HEK293 (cell line): ENCODE measurements around the gene FXYD1.

Source experiments
- CTCF ChIA-PET: fragments of 350-600 bp; formaldehyde crosslinking; extraction: SDS; loops from one replicate; lab custom pipeline; 2021; ENCODE audit warnings: antibody characterized with exemption; lab: Yijun Ruan, JAX
- POLR2A ChIA-PET: fragments of 300-600 bp; formaldehyde crosslinking; extraction: SDS; loops from one replicate; lab custom pipeline; 2020; ENCODE audit warnings: antibody characterized with exemption, inconsistent platforms; lab: Yijun Ruan, JAX
- H3K27ac ChIP-seq: fragments of 200-500 bp; sonication (Bioruptor generic); 2 replicates; pipeline ENCODE4 v1.5.1; 2014; ENCODE audit warnings: low read depth, low read length, control low read depth, inconsistent platforms; ENCODE audit errors: extremely low read depth
- H3K36me3 ChIP-seq, 2 experiments: fragments of 200-500 bp in 1 of 2; sonication (Bioruptor generic) in 1 of 2; 1 replicate in 1 of 2; 2 replicates in 1 of 2; pipeline ENCODE4 v1.5.1; 2014 to 2017; ENCODE audit warnings: inconsistent platforms in 2 of 2, low read length in 2 of 2; ENCODE audit not compliant: control insufficient read depth in 2 of 2, insufficient read depth in 1 of 2
- H3K4me1 ChIP-seq: fragments of 200-500 bp; sonication (Bioruptor generic); 2 replicates; pipeline ENCODE4 v1.5.1; 2014; ENCODE audit warnings: mild to moderate bottlenecking, low read length, inconsistent platforms; ENCODE audit not compliant: control insufficient read depth, insufficient read depth
- H3K4me3 ChIP-seq: 2 replicates; pipeline ENCODE4 v1.5.1; 2011; ENCODE audit warnings: low read depth, mild to moderate bottlenecking, control low read depth, low read length, moderate library complexity
- H3K9me3 ChIP-seq: fragments of 200-500 bp; sonication (Bioruptor generic); 2 replicates; pipeline ENCODE4 v1.5.1; 2014; ENCODE audit warnings: low read depth, low read length, inconsistent platforms; ENCODE audit not compliant: control insufficient read depth, insufficient read depth
- BCL11B ChIP-seq: fragments of 450-650 bp; formaldehyde crosslinking; IDR thresholded peaks from 2 replicates; pipeline ENCODE4 v1.5.1; 2016; ENCODE audit warnings: low read depth, missing biosample characterization, missing genetic modification characterization
- BCL6B ChIP-seq: fragments of 450-650 bp; formaldehyde crosslinking; IDR thresholded peaks from 2 replicates; pipeline ENCODE4 v1.5.1; 2017; ENCODE audit warnings: missing biosample characterization, missing genetic modification characterization
- PRDM2 ChIP-seq: fragments of 450-650 bp; formaldehyde crosslinking; IDR thresholded peaks from 2 replicates; pipeline ENCODE4 v1.5.1; 2016; ENCODE audit warnings: missing biosample characterization, missing genetic modification characterization, borderline replicate concordance
- ZBTB11 ChIP-seq: fragments of 450-650 bp; formaldehyde crosslinking; conservative IDR thresholded peaks from 2 replicates; pipeline ENCODE4 v1.5.1; 2016; ENCODE audit warnings: low read depth, missing biosample characterization, missing genetic modification characterization
- ZFP41 ChIP-seq: fragments of 450-650 bp; formaldehyde crosslinking; IDR thresholded peaks from 2 replicates; pipeline ENCODE4 v1.5.1; 2016; ENCODE audit warnings: missing biosample characterization, missing genetic modification characterization, borderline replicate concordance
- ZNF133 ChIP-seq: fragments of 450-650 bp; formaldehyde crosslinking; IDR thresholded peaks from 2 replicates; pipeline ENCODE4 v1.5.1; 2016; ENCODE audit warnings: missing biosample characterization, missing genetic modification characterization
- ZNF221 ChIP-seq: fragments of 450-650 bp; formaldehyde crosslinking; IDR thresholded peaks from 2 replicates; pipeline ENCODE4 v1.5.1; 2017; ENCODE audit warnings: missing biosample characterization, missing genetic modification characterization, borderline replicate concordance
- ZNF23 ChIP-seq: fragments of 450-650 bp; formaldehyde crosslinking; IDR thresholded peaks from 2 replicates; pipeline ENCODE4 v1.5.1; 2016; ENCODE audit warnings: missing biosample characterization, missing genetic modification characterization, borderline replicate concordance
- ZNF335 ChIP-seq: fragments of 450-650 bp; formaldehyde crosslinking; conservative IDR thresholded peaks from 2 replicates; pipeline ENCODE4 v1.5.1; 2016; ENCODE audit warnings: missing biosample characterization, missing genetic modification characterization
- ZNF354C ChIP-seq: fragments of 450-650 bp; formaldehyde crosslinking; IDR thresholded peaks from 2 replicates; pipeline ENCODE4 v1.5.1; 2016; ENCODE audit warnings: missing biosample characterization, missing genetic modification characterization, low read depth, borderline replicate concordance
- ZNF404 ChIP-seq: fragments of 450-650 bp; formaldehyde crosslinking; IDR thresholded peaks from 2 replicates; pipeline ENCODE4 v1.5.1; 2017; ENCODE audit warnings: missing biosample characterization, missing genetic modification characterization
- ZNF621 ChIP-seq: fragments of 450-650 bp; formaldehyde crosslinking; IDR thresholded peaks from 2 replicates; pipeline ENCODE4 v1.5.1; 2017; ENCODE audit warnings: missing biosample characterization, missing genetic modification characterization
- ZNF623 ChIP-seq: fragments of 450-650 bp; formaldehyde crosslinking; IDR thresholded peaks from 2 replicates; pipeline ENCODE4 v1.5.1; 2016; ENCODE audit warnings: missing biosample characterization, missing genetic modification characterization
- ZNF677 ChIP-seq: fragments of 450-650 bp; IDR thresholded peaks from 2 replicates; pipeline ENCODE4 v1.5.0; 2018; ENCODE audit warnings: missing biosample characterization, mild to moderate bottlenecking, missing genetic modification characterization, moderate library complexity

FXYD1 gene

GRCh38 chr19:35117116-35117515 lies 21.5 kb upstream of the FXYD1 start:
- peaks cover 2% of the 10 kb centered on the region; the same call in 1 of the 2 replicates for H3K4me1 ChIP-seq
- H3K36me3 ChIP-seq, result no peaks in the 10 kb centered on the region; a peak in 1 of 3 replicates
- ChIA-PET POLR2A (interaction anchor here (1.0 kb wide), 1 partner anchor 20 kb away, joined by 3 read pairs; no protein-coding TSS in a partner anchor), CTCF (interaction anchor here (0.6 to 6.9 kb wide), 14 partner anchors 10 to 360 kb away, joined by 3 to 101 read pairs (median 4); partner anchors contain the start of genes FXYD7 and LGI4)
- no peak for TF ChIP-seq ZNF133
- peak; percentile 51; the same call in 1 of the 2 replicates for TF ChIP-seq ZNF335
- no peak overlapping the region for H3K4me3 ChIP-seq
- H3K27ac ChIP-seq, result no peak overlapping the region
- no peaks in the 10 kb centered on the region for H3K9me3 ChIP-seq

GRCh38 chr19:35117799-35118198 lies 20.8 kb upstream of the FXYD1 start:
- CTCF ChIA-PET, result interaction anchor here (0.6 to 6.9 kb wide), 9 partner anchors 11 to 682 kb away, joined by 3 to 101 read pairs (median 4); partner anchors contain the start of gene LGI4
- no peak overlapping the region for H3K27ac ChIP-seq
- no peak overlapping the region for H3K4me3 ChIP-seq
- no peaks in the 10 kb centered on the region; a peak in 1 of 3 replicates for H3K36me3 ChIP-seq
- H3K9me3 ChIP-seq, result no peaks in the 10 kb centered on the region
- POLR2A ChIA-PET, result interaction anchor here (0.7 kb wide), 1 partner anchor 51 kb away, joined by 4 read pairs; no protein-coding TSS in a partner anchor
- no peak for TF ChIP-seq ZNF221 (tag by site-specific recombination)
- TF ChIP-seq ZFP41, result no peak
- TF ChIP-seq PRDM2 (tag by site-specific recombination), result no peak
- no peak for TF ChIP-seq BCL6B (tag by site-specific recombination)
- TF ChIP-seq ZNF677 (tag by site-specific recombination), result no peak
- TF ChIP-seq ZBTB11, result no peak
- TF ChIP-seq ZNF354C, result no peak
- TF ChIP-seq ZNF404 (tag by site-specific recombination), result no peak
- TF ChIP-seq ZNF623, result no peak
- TF ChIP-seq ZNF23 (tag by site-specific recombination), result no peak
- TF ChIP-seq ZNF621, result no peak
- TF ChIP-seq BCL11B (tag by site-specific recombination), result no peak
- TF ChIP-seq, all 188 proteins: peak for 0
- H3K4me1 ChIP-seq, result peaks cover 2% of the 10 kb centered on the region; the same call in 1 of the 2 replicates
